Upper lobe of left lung (tissue), 6 donors: ENCODE results near the gene ZNF710. TPM values are rescaled to one million over a fixed set of nuclear protein-coding genes. Genes with fewer than 3 reads are reported as not detected.
A peak's percentile ranks its signal among the peaks of the same experiment; 100 is the strongest.

ENCODE experiments used
- ATAC-seq, 2 donors: fragments of 200-7000 bp; cut with Tn5 transposase; one replicate each; pipeline ENCODE4 v1.9.1; 2022; ENCODE audit warnings: mild to moderate bottlenecking in 2 of 2, moderate library complexity in 2 of 2; ENCODE audit not compliant: low FRiP score in 2 of 2
- DNase-seq, 2 donors: peaks; one replicate each; pipeline ENCODE4 v3.0.0-alpha.2; 2019 to 2020
- H3K27ac ChIP-seq, 4 donors: fragments of 200-600 bp; sonication (generic); one replicate each; pipeline ENCODE4 v1.5.1; 2016 to 2019
- H3K27me3 ChIP-seq, 4 donors: fragments of 200-600 bp; sonication (generic); one replicate each; pipeline ENCODE4 v1.5.1; 2017 to 2019
- H3K36me3 ChIP-seq, 4 donors: fragments of 200-600 bp; sonication (generic); one replicate each; pipeline ENCODE4 v1.5.1; 2016 to 2019
- H3K4me1 ChIP-seq, 4 donors: fragments of 200-600 bp; sonication (generic); one replicate each; pipeline ENCODE4 v1.5.1; 2018 to 2019
- H3K4me3 ChIP-seq, 4 donors: fragments of 200-600 bp; sonication (generic); one replicate each; pipeline ENCODE4 v1.5.1; 2017 to 2019; ENCODE audit warnings: mild to moderate bottlenecking in 2 of 4, moderate library complexity in 1 of 4
- H3K9me3 ChIP-seq, 4 donors: fragments of 200-600 bp; sonication (generic); one replicate each; pipeline ENCODE4 v1.5.1; 2018 to 2019
- EP300 ChIP-seq, 4 donors: sonication (generic); formaldehyde crosslinking; IDR thresholded peaks; one replicate each; pipeline ENCODE4 v1.5.1; 2017; ENCODE audit warnings: antibody characterized with exemption in 4 of 4, control low read depth in 2 of 4
- POLR2A ChIP-seq, 4 donors: fragments of 450-650 bp; IDR thresholded peaks; one replicate each; pipeline ENCODE4 v1.5.1; 2016 to 2017; ENCODE audit warnings: antibody characterized with exemption in 4 of 4, mild to moderate bottlenecking in 2 of 4
- POLR2AphosphoS5 ChIP-seq, 2 donors: sonication (generic); formaldehyde crosslinking; IDR thresholded peaks; one replicate each; pipeline ENCODE4 v1.5.1; 2017; ENCODE audit warnings: antibody characterized with exemption in 2 of 2
- WGBS, 2 donors: methylation state at CpG; one replicate each; pipeline ENCODE4 v1.1.5; 2017 to 2018; 5-methylcytosine and 5-hydroxymethylcytosine counted together
- total RNA-seq, 6 donors: library from RNA; depleted of rRNA in 4 of 6; stranded (reverse); fragments of >200 nt in 4 of 6; gene quantifications; one replicate each; pipeline versions ENCODE4 v1.1.0 to v1.2.1, GENCODE V29; 2016 to 2021
- TF ChIP-seq, protein P1 (sequence below), 6 experiments: fragments of 450-650 bp in 4 of 6; fragments of 200-600 bp in 2 of 6; sonication (generic) in 2 of 6; IDR thresholded peaks; one replicate each; pipeline ENCODE4 v1.5.1; 2016 to 2019; ENCODE audit warnings: antibody characterized with exemption in 6 of 6
- donor health status: DM: no; HTN: no; CAD: no; lungs with moderate emphysema.
- donor health status: DM: no; HTN: yes; CAD: no; lungs with severe emphysema.

Gene ZNF710
- total RNA-seq, 6 donors from 2014 or later, result 26.0 to 51.3 (median 44.5) TPM

- Histone ChIP-seq H3K4me3 (no peak overlapping the region), H3K27ac (peak overlapping the region in 3 of 4 donors; percentile 45 to 64 (median 63)), H3K9me3 (peaks cover 4 to 15% (median 8%) of the 10 kb centered on the region in 4 donors), H3K4me1 (peaks cover 20 to 46% (median 33%) of the 10 kb centered on the region in 4 donors), H3K27me3 (no peaks in the 10 kb centered on the region), H3K36me3 (no peaks in the 10 kb centered on the region)
- TF ChIP-seq EP300 (IDR thresholded peaks at IDR 0.05) (no peak), POLR2A (IDR thresholded peaks at IDR 0.05) (no peak), POLR2AphosphoS5 (IDR thresholded peaks at IDR 0.05) (no peak)
- TF ChIP-seq, protein P1, sequence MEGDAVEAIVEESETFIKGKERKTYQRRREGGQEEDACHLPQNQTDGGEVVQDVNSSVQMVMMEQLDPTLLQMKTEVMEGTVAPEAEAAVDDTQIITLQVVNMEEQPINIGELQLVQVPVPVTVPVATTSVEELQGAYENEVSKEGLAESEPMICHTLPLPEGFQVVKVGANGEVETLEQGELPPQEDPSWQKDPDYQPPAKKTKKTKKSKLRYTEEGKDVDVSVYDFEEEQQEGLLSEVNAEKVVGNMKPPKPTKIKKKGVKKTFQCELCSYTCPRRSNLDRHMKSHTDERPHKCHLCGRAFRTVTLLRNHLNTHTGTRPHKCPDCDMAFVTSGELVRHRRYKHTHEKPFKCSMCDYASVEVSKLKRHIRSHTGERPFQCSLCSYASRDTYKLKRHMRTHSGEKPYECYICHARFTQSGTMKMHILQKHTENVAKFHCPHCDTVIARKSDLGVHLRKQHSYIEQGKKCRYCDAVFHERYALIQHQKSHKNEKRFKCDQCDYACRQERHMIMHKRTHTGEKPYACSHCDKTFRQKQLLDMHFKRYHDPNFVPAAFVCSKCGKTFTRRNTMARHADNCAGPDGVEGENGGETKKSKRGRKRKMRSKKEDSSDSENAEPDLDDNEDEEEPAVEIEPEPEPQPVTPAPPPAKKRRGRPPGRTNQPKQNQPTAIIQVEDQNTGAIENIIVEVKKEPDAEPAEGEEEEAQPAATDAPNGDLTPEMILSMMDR (IDR thresholded peaks at IDR 0.05), result no peak
- WGBS, 2 donors, result 45 to 61% methylated on average over 6 of the region's 6 CpGs
- DNase-seq, result peak in 1 of 2 donors; percentile 12
- ATAC-seq, result peak; percentile 31 to 57
These were observed 12.4 kb downstream of the ZNF710 start for GRCh38 chr15:90013503-90013937.

DNA sequence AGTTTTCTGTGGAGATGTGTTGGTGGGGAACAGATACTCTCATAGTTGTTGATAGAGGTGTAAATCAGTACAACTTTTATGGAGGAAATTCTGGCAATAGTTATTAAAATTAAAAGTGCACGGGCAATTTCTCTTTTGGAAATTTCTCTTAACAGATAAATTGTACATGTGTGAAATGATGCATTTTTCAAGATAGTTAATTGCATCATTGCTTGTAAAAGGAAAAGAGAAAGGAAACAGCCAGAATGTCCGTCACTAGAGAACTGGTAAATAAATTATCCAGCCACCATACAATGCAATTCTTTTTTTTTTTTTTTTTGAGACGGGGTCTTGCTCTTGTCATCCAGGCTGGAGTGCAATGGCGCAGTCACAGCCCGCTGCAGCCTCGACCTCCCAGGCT, 14.2 kb downstream of the ZNF710 start:
- ATAC-seq (no peak), DNase-seq (no peak)
- TF ChIP-seq, protein P1 (IDR thresholded peaks at IDR 0.05), result no peak
- TF ChIP-seq EP300 (IDR thresholded peaks at IDR 0.05) (no peak), POLR2AphosphoS5 (IDR thresholded peaks at IDR 0.05) (no peak), POLR2A (IDR thresholded peaks at IDR 0.05) (no peak)
- Histone ChIP-seq H3K27me3 (no peaks in the 10 kb centered on the region), H3K9me3 (peaks cover 4 to 15% (median 8%) of the 10 kb centered on the region in 4 donors), H3K36me3 (no peaks in the 10 kb centered on the region), H3K4me3 (no peak overlapping the region), H3K27ac (peak overlapping the region in 1 of 4 donors; percentile 32), H3K4me1 (peaks cover 22 to 53% (median 40%) of the 10 kb centered on the region in 4 donors)
- WGBS, 2 donors, result 78 to 84% methylated on average over 6 of the region's 6 CpGs

GRCh38 chr15:90015749-90016148, 14.6 kb downstream of the ZNF710 start:
- peak in 1 of 2 donors; percentile 36 for DNase-seq
- Histone ChIP-seq H3K4me1 (peaks cover 26 to 57% (median 44%) of the 10 kb centered on the region in 4 donors), H3K27ac (peak overlapping the region in 2 of 4 donors; percentile 7 to 32), H3K4me3 (no peak overlapping the region), H3K27me3 (no peaks in the 10 kb centered on the region), H3K36me3 (no peaks in the 10 kb centered on the region), H3K9me3 (peaks cover 4 to 15% (median 8%) of the 10 kb centered on the region in 4 donors)
- no peak for ATAC-seq
- WGBS, 2 donors, result 86 to 89% methylated on average over 8 of the region's 8 CpGs
- TF ChIP-seq POLR2A (IDR thresholded peaks at IDR 0.05), result peak in 1 of 4 donors; percentile 17
- no peak for TF ChIP-seq POLR2AphosphoS5 (IDR thresholded peaks at IDR 0.05)

DNA sequence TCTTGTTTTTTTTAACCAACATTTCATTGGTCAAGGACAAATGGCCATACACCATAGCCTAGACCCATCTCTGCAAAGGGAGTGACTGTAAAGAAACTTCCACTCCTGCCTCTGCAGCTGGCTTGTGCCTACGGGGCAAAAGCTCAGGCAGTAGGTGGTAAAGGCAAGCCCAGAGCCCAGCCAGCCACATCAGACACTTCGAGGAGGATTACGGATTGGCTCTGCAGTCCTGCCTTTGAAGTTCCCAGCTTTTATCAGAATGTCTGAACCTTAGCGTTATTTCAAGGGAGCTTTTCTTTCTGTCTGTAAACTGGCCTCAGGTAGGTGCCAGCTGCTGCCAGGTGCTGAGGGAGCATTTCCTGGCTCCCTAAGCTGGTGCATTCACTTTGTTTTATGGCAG, 15.6 kb downstream of the ZNF710 start:
- no peak for ATAC-seq
- Histone ChIP-seq H3K27ac (peak overlapping the region in 1 of 4 donors; percentile 32), H3K4me1 (peaks cover 31 to 64% (median 46%) of the 10 kb centered on the region in 4 donors)

DNA sequence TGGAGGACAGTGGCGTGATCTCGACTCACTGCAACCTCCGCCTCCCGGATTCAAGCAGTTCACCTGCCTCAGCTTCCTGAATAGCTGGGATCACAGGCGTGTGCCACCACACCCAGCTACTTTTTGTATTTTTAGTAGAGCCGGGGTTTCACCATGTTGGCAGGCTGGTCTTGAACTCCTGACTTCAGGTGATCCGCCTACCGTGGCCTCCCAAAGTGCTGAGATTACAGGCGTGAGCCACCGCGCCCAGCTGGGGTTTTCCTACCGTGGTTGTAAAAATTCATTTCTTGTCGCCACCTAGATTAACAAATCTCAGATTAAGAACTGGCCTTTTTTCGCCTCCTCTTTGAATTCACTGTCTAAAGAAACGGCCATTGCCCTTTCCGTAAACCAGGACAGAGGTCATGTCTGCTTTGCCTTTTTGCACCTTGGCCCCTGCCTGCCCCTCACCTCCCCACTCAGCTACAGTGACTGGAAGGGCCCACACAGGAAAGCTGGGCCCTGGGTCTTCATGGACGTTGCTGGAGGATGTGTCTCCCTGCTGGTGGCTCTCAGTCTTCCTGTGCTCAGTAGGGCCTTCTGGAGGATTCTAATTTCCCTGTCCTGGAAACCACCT, 17.2 kb downstream of the ZNF710 start:
- TF ChIP-seq POLR2A (IDR thresholded peaks at IDR 0.05) (no peak), EP300 (IDR thresholded peaks at IDR 0.05) (no peak), POLR2AphosphoS5 (IDR thresholded peaks at IDR 0.05) (no peak)
- TF ChIP-seq, protein P1 (IDR thresholded peaks at IDR 0.05), result no peak
- H3K9me3 ChIP-seq, result no peaks in the 10 kb centered on the region
- no peaks in the 10 kb centered on the region for H3K36me3 ChIP-seq
- H3K4me3 ChIP-seq, result no peak overlapping the region
- no peaks in the 10 kb centered on the region for H3K27me3 ChIP-seq
- H3K4me1 ChIP-seq, result peaks cover 26 to 57% (median 41%) of the 10 kb centered on the region in 4 donors
- WGBS, 2 donors, result 86 to 92% methylated on average over 17 of the region's 17 CpGs
- H3K27ac ChIP-seq, result peak overlapping the region in 2 of 4 donors; percentile 89 to 90
- no peak for ATAC-seq
- peak in 1 of 2 donors; percentile 14 for DNase-seq

More for the DNA sequence above, 15.6 kb downstream of the ZNF710 start:
- H3K27me3 ChIP-seq, result no peaks in the 10 kb centered on the region
- H3K9me3 ChIP-seq, result peaks cover 0 to 8% (median 3%) of the 10 kb centered on the region in 4 donors
- no peaks in the 10 kb centered on the region for H3K36me3 ChIP-seq
- WGBS, 2 donors, result 72 to 77% methylated on average over 4 of the region's 4 CpGs
- TF ChIP-seq POLR2A (IDR thresholded peaks at IDR 0.05) (no peak), POLR2AphosphoS5 (IDR thresholded peaks at IDR 0.05) (no peak), EP300 (IDR thresholded peaks at IDR 0.05) (no peak)
- TF ChIP-seq, protein P1 (IDR thresholded peaks at IDR 0.05), result no peak
- H3K4me3 ChIP-seq, result no peak overlapping the region
- DNase-seq, result peak in 1 of 2 donors; percentile 15
